Fibroblast of lung (primary cell): ENCODE measurements around the gene RFNG.

Experiments used
- CTCF ChIP-seq, 2 donors: IDR thresholded peaks in 1 of 2; conservative IDR thresholded peaks in 1 of 2; 1 replicate in 1 of 2; 2 replicates in 1 of 2; pipeline ENCODE4 v1.5.1; 2011 to 2012; ENCODE audit warnings: low read length in 2 of 2, control low read depth in 1 of 2, inconsistent platforms in 1 of 2, low read depth in 1 of 2, mild to moderate bottlenecking in 1 of 2
- EZH2 ChIP-seq: IDR thresholded peaks from 2 replicates; pipeline ENCODE4 v1.5.1; 2012; ENCODE audit warnings: low read length, control low read depth, mild to moderate bottlenecking; ENCODE audit errors: missing control alignments

- TF ChIP-seq EZH2 (no peak), CTCF (conservative IDR thresholded peaks at IDR 0.05 in 1 of 2, IDR thresholded peaks at IDR 0.05 in 1 of 2; ENCODE audit: low read depth in 1 of 2, low read length in 2 of 2) (no peak)
These were observed 2.9 kb upstream of the RFNG start for GRCh38 chr17:82054351-82055022.
